ENCODE data around the gene THAP12. TPM values are rescaled to one million over a fixed set of nuclear protein-coding genes. Genes with fewer than 3 reads are reported as not detected.

The THAP12 gene
- total RNA-seq, 6 experiments from 2014 or later = 32.7 to 42.2 (median 36.3) TPM

DNA sequence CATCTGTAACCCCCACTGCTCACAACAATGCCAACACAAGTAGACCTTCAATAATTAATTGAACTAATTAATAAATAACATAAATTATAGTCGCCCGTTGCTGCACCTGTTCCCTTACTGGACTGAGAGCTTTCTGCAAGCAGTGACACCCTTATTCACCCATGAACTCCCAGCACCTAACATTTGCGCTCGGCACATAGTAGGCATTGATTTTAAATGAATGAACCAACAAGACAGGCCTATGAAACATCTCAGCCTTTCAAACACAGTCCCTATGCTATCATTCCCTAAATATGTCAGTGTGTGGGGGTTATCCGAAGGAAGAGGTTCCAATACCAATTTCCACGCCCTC is 1.1 kb downstream of the THAP12 start:
- Mint-ChIP-seq H3K9me3 (no peaks in the 10 kb centered on the region), H3K4me3 (peak overlapping the region; percentile 97), H3K27me3 (ENCODE audit: insufficient read depth) (no peaks in the 10 kb centered on the region; the same call in 1 of the 2 replicates), H3K4me1 (ENCODE audit: low read depth) (peaks cover 58% of the 10 kb centered on the region), H3K36me3 (ENCODE audit: low read depth) (peaks cover 6% of the 10 kb centered on the region; the same call in 1 of the 2 replicates), H3K27ac (peak overlapping the region; percentile 90)
- TF ChIP-seq, protein P1, sequence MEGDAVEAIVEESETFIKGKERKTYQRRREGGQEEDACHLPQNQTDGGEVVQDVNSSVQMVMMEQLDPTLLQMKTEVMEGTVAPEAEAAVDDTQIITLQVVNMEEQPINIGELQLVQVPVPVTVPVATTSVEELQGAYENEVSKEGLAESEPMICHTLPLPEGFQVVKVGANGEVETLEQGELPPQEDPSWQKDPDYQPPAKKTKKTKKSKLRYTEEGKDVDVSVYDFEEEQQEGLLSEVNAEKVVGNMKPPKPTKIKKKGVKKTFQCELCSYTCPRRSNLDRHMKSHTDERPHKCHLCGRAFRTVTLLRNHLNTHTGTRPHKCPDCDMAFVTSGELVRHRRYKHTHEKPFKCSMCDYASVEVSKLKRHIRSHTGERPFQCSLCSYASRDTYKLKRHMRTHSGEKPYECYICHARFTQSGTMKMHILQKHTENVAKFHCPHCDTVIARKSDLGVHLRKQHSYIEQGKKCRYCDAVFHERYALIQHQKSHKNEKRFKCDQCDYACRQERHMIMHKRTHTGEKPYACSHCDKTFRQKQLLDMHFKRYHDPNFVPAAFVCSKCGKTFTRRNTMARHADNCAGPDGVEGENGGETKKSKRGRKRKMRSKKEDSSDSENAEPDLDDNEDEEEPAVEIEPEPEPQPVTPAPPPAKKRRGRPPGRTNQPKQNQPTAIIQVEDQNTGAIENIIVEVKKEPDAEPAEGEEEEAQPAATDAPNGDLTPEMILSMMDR (IDR thresholded peaks at IDR 0.05) = no peak
- DNase-seq = no peak

DNA sequence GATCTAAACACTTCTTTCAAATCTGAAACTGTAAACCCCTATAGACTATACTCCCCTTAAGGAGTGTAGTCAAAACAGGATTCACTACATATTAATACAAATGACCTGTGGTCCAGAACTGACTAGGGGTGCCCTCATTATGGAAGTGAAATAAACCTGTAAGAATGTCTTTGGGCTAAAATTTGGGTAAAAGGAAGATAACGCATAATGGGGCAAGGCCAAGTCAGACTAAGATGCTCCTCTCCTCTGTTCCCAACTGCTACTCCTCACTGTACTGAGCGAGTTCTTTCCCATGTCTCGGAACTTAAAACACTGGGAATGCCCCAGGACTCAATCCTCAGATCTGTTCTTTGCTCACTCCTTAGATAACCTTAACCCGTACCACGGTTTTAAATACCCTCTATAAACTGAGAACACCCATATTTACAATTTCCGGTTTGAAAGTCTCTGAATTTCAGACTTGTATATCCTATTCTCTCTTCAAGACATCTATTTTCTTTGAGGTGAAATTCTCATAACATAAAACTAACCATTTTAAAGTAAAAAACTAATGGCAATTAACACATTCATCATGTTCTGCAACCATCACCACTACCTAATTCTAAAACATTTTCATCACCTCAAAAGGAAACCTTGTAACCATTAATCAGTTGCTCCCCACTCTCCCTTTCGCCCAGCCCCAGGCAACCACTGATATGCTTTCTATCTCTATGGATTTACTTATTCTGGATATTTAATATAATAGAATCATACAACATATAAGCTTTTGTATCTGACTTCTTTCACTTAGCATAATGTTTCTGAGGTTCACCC is 4.0 kb downstream of the THAP12 start:
- Mint-ChIP-seq H3K4me1 (ENCODE audit: low read depth) (peaks cover 64% of the 10 kb centered on the region), H3K27ac (no peak overlapping the region), H3K27me3 (ENCODE audit: insufficient read depth) (no peaks in the 10 kb centered on the region; the same call in 1 of the 2 replicates), H3K36me3 (ENCODE audit: low read depth) (peaks cover 6% of the 10 kb centered on the region; the same call in 1 of the 2 replicates), H3K4me3 (no peak overlapping the region), H3K9me3 (no peaks in the 10 kb centered on the region)
- DNase-seq = no peak
- TF ChIP-seq, protein P1 (IDR thresholded peaks at IDR 0.05) = no peak

DNA sequence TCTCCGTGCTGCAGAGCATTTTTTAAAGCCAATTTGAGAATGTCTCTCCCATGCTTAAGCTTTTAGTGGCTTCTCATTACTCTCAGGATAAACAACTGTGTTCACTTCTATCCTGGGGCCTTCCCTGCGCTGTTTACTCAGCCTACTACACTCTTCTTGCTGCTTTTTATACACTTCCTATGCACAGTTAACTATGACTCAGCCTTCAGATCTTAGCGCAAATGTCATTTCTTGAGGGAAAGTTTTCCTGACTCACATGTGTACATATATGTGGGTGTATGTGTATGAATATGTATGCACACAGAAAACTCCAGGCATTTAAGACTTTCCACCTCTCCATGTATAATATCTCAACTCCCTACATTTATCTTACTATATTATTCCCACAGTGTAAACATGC is 9.8 kb downstream of the THAP12 start:
- H3K36me3 Mint-ChIP-seq (ENCODE audit: low read depth) = no peaks in the 10 kb centered on the region
- TF ChIP-seq, protein P1 (IDR thresholded peaks at IDR 0.05) = no peak

DNA sequence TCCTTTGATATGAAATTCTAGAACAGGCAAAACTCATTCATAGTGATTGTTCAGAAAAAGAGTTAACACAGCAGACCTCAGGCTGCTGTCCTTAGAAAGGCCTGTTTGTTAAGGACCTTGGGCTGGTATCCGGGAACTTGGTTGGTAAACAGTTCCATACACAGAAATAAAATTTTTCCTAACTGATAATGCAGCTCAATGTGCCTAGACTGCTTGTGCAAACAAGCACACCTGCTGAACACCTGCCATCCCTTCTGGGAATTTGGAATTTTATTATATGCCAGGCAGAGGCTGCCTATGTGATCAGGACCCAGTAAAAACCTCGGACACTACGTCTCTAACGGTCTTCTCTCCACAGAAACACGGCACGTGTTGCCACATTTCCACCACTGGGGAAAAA is 11.5 kb downstream of the THAP12 start:
- H3K4me3 Mint-ChIP-seq = no peak overlapping the region
- TF ChIP-seq, protein P1 (IDR thresholded peaks at IDR 0.05) = no peak

More for the DNA sequence above, 9.8 kb downstream of the THAP12 start:
- Mint-ChIP-seq H3K9me3 (no peaks in the 10 kb centered on the region), H3K4me3 (peak overlapping the region; percentile 62), H3K27me3 (ENCODE audit: insufficient read depth) (no peaks in the 10 kb centered on the region; the same call in 1 of the 2 replicates), H3K27ac (peak overlapping the region; percentile 78), H3K4me1 (ENCODE audit: low read depth) (peaks cover 59% of the 10 kb centered on the region)
- DNase-seq = peak; percentile 73

DNA sequence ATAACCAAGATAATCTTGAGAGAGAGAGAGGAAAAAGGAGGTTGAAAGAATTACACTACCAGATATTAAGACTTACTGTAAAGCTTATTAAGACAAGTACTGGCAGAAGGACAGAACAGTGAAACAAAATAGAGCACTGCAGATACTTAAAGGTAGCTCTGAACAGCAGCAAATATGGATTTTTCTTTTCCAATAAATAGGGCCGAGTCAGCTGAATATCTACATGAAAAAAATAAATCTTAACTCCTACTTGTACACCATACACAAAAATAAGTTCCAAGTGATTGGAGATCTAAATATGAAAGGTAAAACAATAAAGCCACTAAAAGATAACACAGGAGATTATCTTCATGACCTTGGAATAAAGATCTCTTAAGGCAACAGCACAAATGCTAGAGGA is 12.4 kb downstream of the THAP12 start:
- no peak overlapping the region for H3K27ac Mint-ChIP-seq
- H3K4me1 Mint-ChIP-seq (ENCODE audit: low read depth) = peaks cover 41% of the 10 kb centered on the region

More for the DNA sequence above, 11.5 kb downstream of the THAP12 start:
- H3K36me3 Mint-ChIP-seq (ENCODE audit: low read depth) = no peaks in the 10 kb centered on the region
- H3K27me3 Mint-ChIP-seq (ENCODE audit: insufficient read depth) = no peaks in the 10 kb centered on the region; the same call in 1 of the 2 replicates
- DNase-seq = no peak
- no peak overlapping the region for H3K27ac Mint-ChIP-seq
- H3K9me3 Mint-ChIP-seq = no peaks in the 10 kb centered on the region
- H3K4me1 Mint-ChIP-seq (ENCODE audit: low read depth) = peaks cover 47% of the 10 kb centered on the region

More for the DNA sequence above, 12.4 kb downstream of the THAP12 start:
- H3K27me3 Mint-ChIP-seq (ENCODE audit: insufficient read depth) = no peaks in the 10 kb centered on the region; the same call in 1 of the 2 replicates
- H3K4me3 Mint-ChIP-seq = no peak overlapping the region
- H3K36me3 Mint-ChIP-seq (ENCODE audit: low read depth) = no peaks in the 10 kb centered on the region
- TF ChIP-seq, protein P1 (IDR thresholded peaks at IDR 0.05) = no peak
- no peaks in the 10 kb centered on the region for H3K9me3 Mint-ChIP-seq
- DNase-seq = no peak

All from HFFc6 (cell line).